Smooth muscle cell (in vitro differentiated cells): ENCODE measurements around the gene GRHL3. TPM values are rescaled to one million over a fixed set of nuclear protein-coding genes. Genes with fewer than 3 reads are reported as not detected.

Experiments used
- DNase-seq: peaks from one replicate; lab custom pipeline; 2025; ENCODE audit not compliant: unreplicated experiment; lab: John Stamatoyannopoulos, UW
- H2AFZ ChIP-seq: fragments of 200-600 bp; sonication (generic); 2 replicates; pipeline ENCODE4 v1.6.0; 2016; ENCODE audit warnings: antibody characterized with exemption, low read depth, mild to moderate bottlenecking
- H3F3A ChIP-seq: fragments of 200-600 bp; sonication (generic); 2 replicates; pipeline ENCODE4 v1.6.0; 2017; ENCODE audit warnings: antibody characterized with exemption, low read depth
- H3K27ac ChIP-seq: fragments of 200-600 bp; sonication (generic); 2 replicates; pipeline ENCODE4 v1.5.1; 2016; ENCODE audit warnings: low read depth, mild to moderate bottlenecking
- H3K27me3 ChIP-seq: fragments of 200-600 bp; sonication (generic); 2 replicates; pipeline ENCODE4 v1.6.1; 2016; ENCODE audit warnings: low read depth, mild to moderate bottlenecking
- H3K36me3 ChIP-seq: fragments of 200-600 bp; sonication (generic); 2 replicates; pipeline ENCODE4 v1.5.1; 2016; ENCODE audit warnings: low read depth
- H3K4me1 ChIP-seq: fragments of 200-600 bp; sonication (generic); 2 replicates; pipeline ENCODE4 v1.5.1; 2016; ENCODE audit warnings: low read depth
- H3K4me2 ChIP-seq: fragments of 200-600 bp; sonication (generic); 2 replicates; pipeline ENCODE4 v1.6.0; 2016; ENCODE audit warnings: mild to moderate bottlenecking
- H3K4me3 ChIP-seq: fragments of 200-600 bp; sonication (generic); 2 replicates; pipeline ENCODE4 v1.5.1; 2016; ENCODE audit warnings: mild to moderate bottlenecking
- H3K79me2 ChIP-seq: fragments of 200-600 bp; sonication (generic); 2 replicates; pipeline ENCODE4 v1.6.0; 2016; ENCODE audit warnings: low read depth, mild to moderate bottlenecking
- H3K9ac ChIP-seq: fragments of 200-600 bp; sonication (generic); 2 replicates; pipeline ENCODE4 v1.6.0; 2016; ENCODE audit warnings: low read depth
- H3K9me3 ChIP-seq: fragments of 200-600 bp; sonication (generic); replicated peaks from 2 replicates; pipeline ENCODE4 v1.5.1; 2016; ENCODE audit warnings: low read depth
- H4K20me1 ChIP-seq: fragments of 200-600 bp; sonication (generic); 2 replicates; pipeline ENCODE4 v1.6.0; 2016; ENCODE audit warnings: low read depth
- CTCF ChIP-seq: fragments of 200-600 bp; sonication (generic); IDR thresholded peaks from 2 replicates; pipeline ENCODE4 v1.5.1; 2017; ENCODE audit warnings: borderline replicate concordance, mild to moderate bottlenecking, antibody characterized with exemption; ENCODE audit not compliant: insufficient read depth, poor library complexity, severe bottlenecking
- WGBS: methylation state at CpG from one replicate; pipeline ENCODE4 v1.1.7; 2016; ENCODE audit warnings: low lambda C conversion rate; 5-methylcytosine and 5-hydroxymethylcytosine counted together
- polyA plus RNA-seq: library from polyadenylated mRNA; unstranded; fragments of >200 nt; fragmentation: Nextera tagmentation; extraction: Ambion mirVana; gene quantifications from 2 replicates; pipeline ENCODE4 v1.2.1, GENCODE V29; 2016
- total RNA-seq: library from RNA; depleted of rRNA; stranded (reverse); fragments of >200 nt; gene quantifications from 2 replicates; pipeline ENCODE4 v1.2.3, GENCODE V29; 2014

Gene GRHL3
- total and polyA plus RNA-seq, 2 experiments from 2014 or later = 0.87 to 10.5 TPM

GRCh38 chr1:24293392-24294227 lies 25.5 kb upstream of the GRHL3 start:
- Histone ChIP-seq H3K4me2 (peak overlapping the region; percentile 16), H2AFZ (no peak overlapping the region), H3F3A (peaks cover 3% of the 10 kb centered on the region), H3K79me2 (no peaks in the 10 kb centered on the region), H3K36me3 (no peaks in the 10 kb centered on the region), H3K9me3 (no peaks in the 10 kb centered on the region), H3K4me1 (peaks cover 6% of the 10 kb centered on the region), H4K20me1 (no peaks in the 10 kb centered on the region), H3K4me3 (no peak overlapping the region), H3K27me3 (no peaks in the 10 kb centered on the region), H3K9ac (no peak overlapping the region), H3K27ac (peak overlapping the region; percentile 86)
- DNase-seq = no peak
- 73% methylated on average over 16 of the region's 16 CpGs for WGBS
- no peak for TF ChIP-seq CTCF

- no peak for DNase-seq
- WGBS = 46% methylated on average over 9 of the region's 9 CpGs
- peak overlapping the region; percentile 86 for H3K27ac ChIP-seq
- peak overlapping the region; percentile 48 for H2AFZ ChIP-seq
- no peaks in the 10 kb centered on the region for H3K9me3 ChIP-seq
- no peak for TF ChIP-seq CTCF
- peaks cover 6% of the 10 kb centered on the region for H3K4me1 ChIP-seq
- no peaks in the 10 kb centered on the region for H3K79me2 ChIP-seq
- H3F3A ChIP-seq = peaks cover 3% of the 10 kb centered on the region
- no peaks in the 10 kb centered on the region for H3K27me3 ChIP-seq
- H4K20me1 ChIP-seq = no peaks in the 10 kb centered on the region
- H3K4me3 ChIP-seq = no peak overlapping the region
- no peaks in the 10 kb centered on the region for H3K36me3 ChIP-seq
- H3K9ac ChIP-seq = no peak overlapping the region
- H3K4me2 ChIP-seq = peak overlapping the region; percentile 71
Measured at GRCh38 chr1:24294228-24294672, 24.9 kb upstream of the GRHL3 start.

GRCh38 chr1:24294716-24295371 lies 24.3 kb upstream of the GRHL3 start:
- peak overlapping the region; percentile 48 for H2AFZ ChIP-seq
- H3K79me2 ChIP-seq = no peaks in the 10 kb centered on the region
- no peak overlapping the region for H3K4me3 ChIP-seq
- peak overlapping the region; percentile 71 for H3K4me2 ChIP-seq
- 20% methylated on average over 9 of the region's 9 CpGs for WGBS
- no peak for DNase-seq
- H3K9me3 ChIP-seq = no peaks in the 10 kb centered on the region
- H3K4me1 ChIP-seq = peaks cover 6% of the 10 kb centered on the region
- no peaks in the 10 kb centered on the region for H3K27me3 ChIP-seq
- no peaks in the 10 kb centered on the region for H4K20me1 ChIP-seq
- H3F3A ChIP-seq = peaks cover 3% of the 10 kb centered on the region
- no peak for TF ChIP-seq CTCF
- no peaks in the 10 kb centered on the region for H3K36me3 ChIP-seq
- peak overlapping the region; percentile 86 for H3K27ac ChIP-seq
- H3K9ac ChIP-seq = no peak overlapping the region
